Measurements from ENCODE around the gene IRGQ.

IRGQ gene

GRCh38 chr19:43611788-43612187 lies 15.9 kb upstream of the IRGQ start, which contains the start of gene SRRM5:
Gene SRRM5, plus strand, starts transcription at chr19:43612088. Its CDS starts 34 bp downstream, at chr19:43612122.
- Histone ChIP-seq H3K27me3 (ENCODE audit: insufficient read depth, low read length) (no peaks in the 10 kb centered on the region), H3K4me2 (ENCODE audit: low read length) (no peak within 1 kb of the TSS), H3K27ac (ENCODE audit: low read depth, low read length, poor library complexity, severe bottlenecking) (no peak within 1 kb of the TSS), H3K79me2 (ENCODE audit: insufficient read depth, low read length) (peaks cover 18% of the 10 kb centered on the region), H3K9ac (ENCODE audit: low read length) (no peak within 1 kb of the TSS), H3K9me2 (ENCODE audit: low read depth, low read length) (no peaks in the 10 kb centered on the region), H3K9me3 (ENCODE audit: low read length) (no peaks in the 10 kb centered on the region), H3K36me3 (ENCODE audit: insufficient read depth, low read length) (peaks cover 53% of the 10 kb centered on the region), H3K4me1 (ENCODE audit: insufficient read depth, low read length, severe bottlenecking) (peaks cover under 1% of the 10 kb centered on the region), H3K4me3 (ENCODE audit: low read depth, low read length, poor library complexity, severe bottlenecking) (no peak within 1 kb of the TSS), H3F3A (ENCODE audit: insufficient read depth, low read length) (no peaks in the 10 kb centered on the region), H2AFZ (ENCODE audit: low read length) (no peak within 1 kb of the TSS), H4K20me1 (ENCODE audit: insufficient read depth, low read length) (no peaks in the 10 kb centered on the region)
- TF ChIP-seq EZH2 (IDR thresholded peaks at IDR 0.05; ENCODE audit: borderline replicate concordance, low read length) (no peak), CTCF (IDR thresholded peaks at IDR 0.05; ENCODE audit: low read length) (no peak)

DNA sequence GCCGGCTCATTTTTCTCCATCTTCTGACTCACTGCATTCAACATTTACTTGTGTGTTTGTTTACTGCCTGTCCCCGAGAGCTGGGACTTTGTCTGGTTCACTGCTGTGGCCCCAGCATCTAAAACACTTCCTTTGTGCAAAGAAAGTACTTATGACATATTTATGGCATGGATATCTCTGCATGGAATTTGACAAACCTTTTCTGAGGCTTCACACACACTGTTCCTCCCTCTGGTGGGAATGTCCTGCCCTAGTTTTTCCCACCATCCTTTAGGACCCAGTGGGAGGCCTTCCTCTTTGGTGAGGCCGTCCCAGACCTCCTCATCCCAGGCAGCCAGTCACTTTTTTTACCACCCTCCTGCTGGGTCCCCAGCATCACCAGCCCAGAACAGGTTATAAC lies 14.6 kb upstream of the IRGQ start:
- Histone ChIP-seq H3K4me1 (ENCODE audit: insufficient read depth, low read length, severe bottlenecking) (no peaks in the 10 kb centered on the region), H3K9ac (ENCODE audit: low read length) (no peak overlapping the region), H3K27ac (ENCODE audit: low read depth, low read length, poor library complexity, severe bottlenecking) (no peak overlapping the region), H3K9me3 (ENCODE audit: low read length) (no peaks in the 10 kb centered on the region), H3K36me3 (ENCODE audit: insufficient read depth, low read length) (peaks cover 63% of the 10 kb centered on the region), H2AFZ (ENCODE audit: low read length) (no peak overlapping the region), H3K4me2 (ENCODE audit: low read length) (no peak overlapping the region), H4K20me1 (ENCODE audit: insufficient read depth, low read length) (no peaks in the 10 kb centered on the region), H3K4me3 (ENCODE audit: low read depth, low read length, poor library complexity, severe bottlenecking) (no peak overlapping the region), H3F3A (ENCODE audit: insufficient read depth, low read length) (no peaks in the 10 kb centered on the region), H3K9me2 (ENCODE audit: low read depth, low read length) (no peaks in the 10 kb centered on the region), H3K27me3 (ENCODE audit: insufficient read depth, low read length) (no peaks in the 10 kb centered on the region), H3K79me2 (ENCODE audit: insufficient read depth, low read length) (0 out of 2 replicates have a peak, but pooled peaks cover 6% of the 10 kb centered on the region)
- TF ChIP-seq EZH2 (IDR thresholded peaks at IDR 0.05; ENCODE audit: borderline replicate concordance, low read length) (no peak), CTCF (IDR thresholded peaks at IDR 0.05; ENCODE audit: low read length) (no peak)

DNA sequence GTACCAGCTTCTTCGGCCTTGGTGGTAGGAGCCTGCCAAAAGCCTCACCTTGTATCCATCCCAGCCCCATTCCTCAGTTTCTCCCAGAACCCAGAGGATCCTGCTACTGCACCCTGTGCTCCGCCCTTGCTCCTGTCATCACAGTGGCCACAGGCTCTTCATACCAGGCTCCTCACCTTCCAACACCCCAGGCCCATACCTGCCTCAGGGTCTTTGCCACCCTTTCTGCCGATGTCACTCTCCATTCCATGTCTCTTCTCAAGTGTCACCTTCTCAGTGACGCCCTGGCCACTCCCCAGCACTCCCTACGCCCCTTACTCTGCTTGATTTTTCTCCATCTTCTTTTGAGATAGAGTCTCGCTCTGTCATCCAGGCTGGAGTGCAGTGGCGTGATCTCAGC lies 13.9 kb upstream of the IRGQ start:
- H3K79me2 ChIP-seq (ENCODE audit: insufficient read depth, low read length), result 0 out of 2 replicates have a peak, but pooled peaks cover 1% of the 10 kb centered on the region
- no peaks in the 10 kb centered on the region for H3F3A ChIP-seq (ENCODE audit: insufficient read depth, low read length)
- peaks cover 68% of the 10 kb centered on the region for H3K36me3 ChIP-seq (ENCODE audit: insufficient read depth, low read length)
- no peaks in the 10 kb centered on the region for H3K9me3 ChIP-seq (ENCODE audit: low read length)
- H3K4me2 ChIP-seq (ENCODE audit: low read length), result no peak overlapping the region
- H2AFZ ChIP-seq (ENCODE audit: low read length), result no peak overlapping the region
- no peak overlapping the region for H3K9ac ChIP-seq (ENCODE audit: low read length)
- no peak overlapping the region for H3K27ac ChIP-seq (ENCODE audit: low read depth, low read length, poor library complexity, severe bottlenecking)
- no peaks in the 10 kb centered on the region for H4K20me1 ChIP-seq (ENCODE audit: insufficient read depth, low read length)
- no peaks in the 10 kb centered on the region for H3K9me2 ChIP-seq (ENCODE audit: low read depth, low read length)
- no peaks in the 10 kb centered on the region for H3K27me3 ChIP-seq (ENCODE audit: insufficient read depth, low read length)
- TF ChIP-seq EZH2 (IDR thresholded peaks at IDR 0.05; ENCODE audit: borderline replicate concordance, low read length), result no peak
- no peak for TF ChIP-seq CTCF (IDR thresholded peaks at IDR 0.05; ENCODE audit: low read length)
- no peak overlapping the region for H3K4me3 ChIP-seq (ENCODE audit: low read depth, low read length, poor library complexity, severe bottlenecking)
- H3K4me1 ChIP-seq (ENCODE audit: insufficient read depth, low read length, severe bottlenecking), result no peaks in the 10 kb centered on the region

Data from OCI-LY1 (cell line).